DOHH2 (cell line): Measurements from ENCODE around the gene SPIRE1.

Experiments
- CTCF ChIP-seq: fragments of 200-600 bp; sonication (generic); IDR thresholded peaks from one replicate; pipeline ENCODE4 v1.5.1; 2014; ENCODE audit warnings: antibody characterized with exemption, mild to moderate bottlenecking, low read depth, low read length; ENCODE audit not compliant: poor library complexity, severe bottlenecking
- EZH2phosphoT487 ChIP-seq: fragments of 200-600 bp; sonication (generic); IDR thresholded peaks from 2 replicates; pipeline ENCODE4 v1.6.1; 2017; ENCODE audit warnings: borderline replicate concordance, mild to moderate bottlenecking, antibody characterized with exemption, low read length, moderate library complexity, mixed read lengths

- no peak for TF ChIP-seq CTCF
- TF ChIP-seq EZH2phosphoT487, result no peak
Observed at GRCh38 chr18:12401881-12402280, 256.0 kb downstream of the SPIRE1 start.
